GM06990 (cell line): ENCODE results near the gene C10orf67.
A peak's percentile ranks its signal among the peaks of the same experiment; 100 is the strongest.

Experiments used
- DNase-seq: peaks from one replicate; pipeline ENCODE4 v3.0.0-alpha.2; 2011; ENCODE audit not compliant: insufficient read length; ENCODE audit errors: extremely low read depth
- H3K27me3 ChIP-seq: replicated peaks from 2 replicates; pipeline ENCODE4 v1.6.0; 2011; ENCODE audit warnings: low read length; ENCODE audit not compliant: control insufficient read depth, insufficient read depth
- H3K36me3 ChIP-seq: 2 replicates; pipeline ENCODE4 v1.5.1; 2011; ENCODE audit warnings: low read length; ENCODE audit not compliant: control insufficient read depth, insufficient read depth
- H3K4me3 ChIP-seq: replicated peaks from 2 replicates; pipeline ENCODE4 v1.5.1; 2011; ENCODE audit warnings: low read depth, mild to moderate bottlenecking, control low read depth, low read length
- CTCF ChIP-seq: IDR thresholded peaks from 2 replicates; pipeline ENCODE4 v1.5.1; 2011; ENCODE audit warnings: low read length, control low read depth, mild to moderate bottlenecking, inconsistent platforms; ENCODE audit not compliant: insufficient read depth, poor library complexity, severe bottlenecking

The C10orf67 gene

GRCh38 chr10:23338155-23338828 is 6.3 kb downstream of the C10orf67 start:
- Histone ChIP-seq H3K36me3 (no peaks in the 10 kb centered on the region), H3K27me3 (no peaks in the 10 kb centered on the region; the same call in 1 of the 2 replicates), H3K4me3 (no peak overlapping the region)
- TF ChIP-seq CTCF = peak; percentile 11
- no peak for DNase-seq

GRCh38 chr10:23337616-23338015 is 7.0 kb downstream of the C10orf67 start:
- DNase-seq = no peak
- Histone ChIP-seq H3K27me3 (no peaks in the 10 kb centered on the region), H3K4me3 (no peak overlapping the region), H3K36me3 (no peaks in the 10 kb centered on the region)
- TF ChIP-seq CTCF = no peak

DNA sequence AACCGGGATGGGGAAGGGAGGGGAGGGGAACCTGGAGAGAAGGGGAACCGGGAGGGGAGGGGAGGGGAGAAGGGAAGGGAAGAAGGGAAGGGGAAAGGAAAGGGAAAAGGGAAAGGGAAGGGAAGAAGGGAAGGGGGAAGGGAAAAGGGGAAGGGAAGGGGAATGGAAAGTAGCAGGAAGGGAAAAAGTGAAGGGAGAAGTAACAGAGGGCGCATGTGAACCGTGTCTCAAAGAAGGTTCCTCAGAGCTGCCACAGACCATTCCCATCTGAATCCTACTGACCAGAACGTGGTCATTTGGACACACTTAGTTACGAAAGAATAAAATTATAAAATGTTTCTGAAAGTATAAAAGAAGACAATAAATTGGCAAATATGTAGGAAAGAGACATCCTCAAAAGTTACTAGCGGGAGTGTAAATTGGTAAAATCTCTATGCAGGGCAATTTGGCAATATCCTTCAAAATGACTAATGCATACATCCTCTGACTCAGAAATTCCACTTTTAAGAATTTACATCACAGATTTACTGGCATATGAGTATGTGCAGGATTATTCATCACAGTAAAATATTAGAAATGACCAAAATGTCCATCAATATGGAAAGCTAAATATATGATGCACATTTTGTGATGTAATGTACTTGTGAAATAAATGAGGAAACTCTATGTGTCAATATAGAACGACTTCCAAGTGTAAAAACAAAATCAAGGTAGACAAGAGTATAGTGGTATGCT is 12.9 kb downstream of the C10orf67 start:
- no peak overlapping the region for H3K4me3 ChIP-seq
- H3K27me3 ChIP-seq = no peaks in the 10 kb centered on the region
- TF ChIP-seq CTCF = no peak
- no peaks in the 10 kb centered on the region for H3K36me3 ChIP-seq
- no peak for DNase-seq

GRCh38 chr10:23330948-23331347 is 13.6 kb downstream of the C10orf67 start:
- no peak for DNase-seq
- Histone ChIP-seq H3K27me3 (no peaks in the 10 kb centered on the region), H3K4me3 (no peak overlapping the region), H3K36me3 (no peaks in the 10 kb centered on the region)
- TF ChIP-seq CTCF = no peak

DNA sequence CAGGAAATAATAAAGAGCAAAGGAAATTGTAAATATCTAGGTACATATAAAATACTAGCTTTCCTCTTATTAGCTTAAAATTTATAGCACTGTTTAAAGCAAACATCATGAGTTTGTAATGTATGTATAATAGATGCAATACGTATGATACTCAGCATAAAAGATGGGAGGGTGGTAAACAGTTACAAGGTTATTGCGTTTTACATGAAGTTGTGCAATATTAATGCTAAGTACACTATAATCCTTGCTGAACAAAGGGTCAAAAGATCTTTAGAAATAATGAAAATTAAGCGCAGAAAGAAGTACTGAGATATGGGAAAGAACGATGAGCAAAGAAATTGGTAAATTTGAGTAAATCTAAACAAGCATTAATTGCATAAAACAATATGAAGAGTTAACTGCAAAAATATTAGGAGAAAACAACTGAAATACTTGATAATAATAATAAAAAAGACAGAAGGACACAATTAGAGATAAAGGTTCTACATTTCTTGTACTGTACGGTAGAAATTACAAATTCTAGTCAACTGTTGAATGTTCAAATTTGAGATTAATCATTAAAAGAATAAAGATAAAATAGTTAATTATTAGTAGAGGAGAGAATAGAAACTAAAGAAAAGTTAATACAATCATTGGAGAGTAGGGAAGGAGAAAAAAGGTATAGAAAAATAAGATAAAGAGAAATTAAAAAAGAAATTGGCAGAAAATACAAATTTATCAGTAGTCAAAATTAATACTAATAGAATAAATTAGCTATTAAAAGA is 17.9 kb downstream of the C10orf67 start:
- H3K4me3 ChIP-seq = no peak overlapping the region
- no peak for DNase-seq
- TF ChIP-seq CTCF = no peak
- no peaks in the 10 kb centered on the region for H3K27me3 ChIP-seq
- no peaks in the 10 kb centered on the region for H3K36me3 ChIP-seq
